Activated naive CD8-positive, alpha-beta T cell treated with anti-CD3 and anti-CD28 coated beads, Interleukin-2, amount 50 U/mL, for 16 hours (primary cell): ENCODE results near the gene KCNJ4.
"Not testable (repeated sequence)": the region's sequence is repeated elsewhere in the genome, so short reads cannot be mapped to it uniquely, and the experiment has no call there.

Source experiments
- DNase-seq: peaks from one replicate; pipeline ENCODE4 v3.0.0-alpha.2; 2020; ENCODE audit warnings: low read depth, low spot score

The KCNJ4 gene

GRCh38 chr22:38386918-38387317, 68.1 kb downstream of the KCNJ4 start:
- not testable (repeated sequence) for DNase-seq

- DNase-seq: no peak
Measured at GRCh38 chr22:38383417-38383816, 71.6 kb downstream of the KCNJ4 start.

DNA sequence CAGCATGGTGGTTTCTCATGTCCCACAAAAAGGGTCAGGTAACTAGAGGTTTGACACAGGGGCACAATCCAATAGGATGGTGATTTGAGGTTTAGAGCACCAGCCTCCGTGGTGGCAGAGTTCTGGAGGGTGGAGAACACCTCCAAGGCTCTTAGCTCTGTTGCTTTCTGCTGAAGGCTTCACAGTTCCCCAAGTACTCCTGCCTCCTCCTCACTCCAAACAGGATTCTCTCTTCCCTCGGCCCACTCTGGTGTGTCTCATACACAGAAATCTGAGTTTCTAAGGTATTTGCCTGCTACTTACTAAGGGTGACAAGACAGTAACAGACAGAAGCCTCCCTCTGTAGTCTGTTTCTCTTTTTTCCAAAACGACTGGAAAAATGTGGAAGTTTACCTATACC, 73.6 kb downstream of the KCNJ4 start:
- DNase-seq: not testable (repeated sequence)
